NCI-H69 (cell line): ENCODE results near the gene ZNF44.
A peak's percentile ranks its signal among the peaks of the same experiment; 100 is the strongest.

Experiments
- DNase-seq: peaks from one replicate; lab custom pipeline; 2025; lab: John Stamatoyannopoulos, UW

Gene ZNF44

GRCh38 chr19:12261554-12261953, 33.1 kb downstream of the ZNF44 start:
- no peak for DNase-seq

DNA sequence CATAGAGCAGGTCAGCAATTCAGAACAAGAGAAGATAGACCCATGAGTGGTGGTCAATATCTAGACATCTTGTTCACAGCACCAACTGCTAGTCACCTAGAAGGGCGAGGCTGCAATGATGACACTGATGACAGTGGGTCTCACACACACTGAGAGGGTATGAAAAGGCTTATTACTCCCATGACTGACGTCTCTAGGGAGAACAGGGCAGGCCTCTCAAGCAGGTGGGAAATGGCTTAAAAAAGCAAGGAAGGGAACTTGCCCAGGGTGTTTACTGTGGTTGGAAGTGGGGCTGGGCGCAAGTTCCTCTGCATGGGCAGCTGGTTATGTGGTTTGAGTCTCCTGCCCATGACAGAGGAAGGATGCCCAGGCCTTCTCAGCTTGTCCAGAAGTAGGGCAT, 33.8 kb downstream of the ZNF44 start:
- DNase-seq: no peak

GRCh38 chr19:12260236-12260635, 34.4 kb downstream of the ZNF44 start:
- DNase-seq: no peak

DNA sequence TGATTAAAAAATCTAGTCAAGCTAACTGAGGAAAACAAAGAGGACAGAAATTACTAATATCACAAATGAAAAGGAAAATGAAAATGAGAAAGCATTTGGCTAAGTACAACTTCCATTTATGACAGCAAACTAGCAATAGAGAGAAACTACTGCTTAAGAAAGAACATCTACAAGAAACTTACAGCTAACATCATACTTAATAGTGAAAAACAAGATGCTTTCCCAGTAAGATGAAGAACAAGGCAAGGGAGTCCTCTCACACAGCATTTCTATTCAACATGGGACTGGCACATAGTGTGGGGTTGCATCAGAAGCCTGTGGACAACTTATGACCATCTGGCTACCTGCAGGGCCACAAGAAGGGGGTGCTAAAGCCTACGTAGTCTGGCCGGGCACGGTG, 39.3 kb downstream of the ZNF44 start:
- DNase-seq: no peak

DNA sequence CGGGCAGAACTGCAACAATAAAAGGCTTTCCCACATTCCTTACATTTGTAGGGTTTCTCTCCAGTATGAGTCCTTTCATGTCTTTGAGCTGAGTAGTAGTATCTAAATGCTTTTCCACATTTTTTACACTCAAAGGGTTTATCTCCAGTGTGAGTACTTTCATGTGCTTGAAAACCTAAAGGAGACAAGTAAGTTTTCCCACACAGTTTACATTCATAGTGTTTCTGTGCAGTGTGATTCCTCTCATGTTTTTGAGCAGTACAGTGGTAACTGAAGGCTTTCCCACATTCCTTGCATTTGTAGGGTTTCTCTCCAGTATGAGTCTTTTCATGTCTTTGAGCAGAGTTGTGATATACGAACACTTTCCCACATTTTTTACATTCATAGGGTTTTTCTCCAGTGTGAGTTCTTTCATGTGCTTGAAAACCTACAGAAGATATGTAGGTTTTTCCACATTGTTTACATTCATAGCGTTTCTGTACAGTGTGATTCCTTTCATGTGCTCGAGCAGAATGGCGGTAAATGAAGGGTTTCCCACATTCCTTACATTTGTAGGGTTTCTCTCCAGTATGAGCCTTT, 47.0 kb downstream of the ZNF44 start:
- DNase-seq: no peak

GRCh38 chr19:12244370-12244769, 50.3 kb downstream of the ZNF44 start:
- peak; percentile 12 for DNase-seq

GRCh38 chr19:12237143-12237839, 57.4 kb downstream of the ZNF44 start:
- no peak for DNase-seq

- DNase-seq: no peak
These were observed 61.7 kb downstream of the ZNF44 start for GRCh38 chr19:12232961-12233360.

- DNase-seq: no peak
These were observed 63.6 kb downstream of the ZNF44 start for GRCh38 chr19:12230751-12231733.

DNA sequence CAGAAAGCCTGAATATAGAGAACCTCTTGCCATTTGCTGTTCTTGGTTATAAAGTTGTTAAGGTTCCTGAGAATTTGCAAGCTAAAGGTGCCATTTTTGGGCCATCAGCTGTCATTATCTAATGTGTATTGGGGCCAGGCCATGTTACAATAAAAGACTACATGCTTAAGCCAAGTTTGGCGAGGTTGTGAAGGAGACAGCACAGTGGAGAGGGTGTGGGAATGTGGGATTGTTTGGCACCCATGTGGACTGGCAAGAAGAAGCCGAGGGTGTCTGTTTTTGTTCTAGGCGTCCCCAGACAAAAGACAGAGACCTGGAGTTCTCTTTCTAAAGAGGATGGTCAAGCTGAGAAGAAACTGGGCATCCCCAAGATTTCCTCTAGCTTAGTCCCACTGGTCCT, 64.7 kb downstream of the ZNF44 start:
- DNase-seq: no peak

- DNase-seq: no peak
These were observed 70.0 kb downstream of the ZNF44 start for GRCh38 chr19:12224676-12225075.

DNA sequence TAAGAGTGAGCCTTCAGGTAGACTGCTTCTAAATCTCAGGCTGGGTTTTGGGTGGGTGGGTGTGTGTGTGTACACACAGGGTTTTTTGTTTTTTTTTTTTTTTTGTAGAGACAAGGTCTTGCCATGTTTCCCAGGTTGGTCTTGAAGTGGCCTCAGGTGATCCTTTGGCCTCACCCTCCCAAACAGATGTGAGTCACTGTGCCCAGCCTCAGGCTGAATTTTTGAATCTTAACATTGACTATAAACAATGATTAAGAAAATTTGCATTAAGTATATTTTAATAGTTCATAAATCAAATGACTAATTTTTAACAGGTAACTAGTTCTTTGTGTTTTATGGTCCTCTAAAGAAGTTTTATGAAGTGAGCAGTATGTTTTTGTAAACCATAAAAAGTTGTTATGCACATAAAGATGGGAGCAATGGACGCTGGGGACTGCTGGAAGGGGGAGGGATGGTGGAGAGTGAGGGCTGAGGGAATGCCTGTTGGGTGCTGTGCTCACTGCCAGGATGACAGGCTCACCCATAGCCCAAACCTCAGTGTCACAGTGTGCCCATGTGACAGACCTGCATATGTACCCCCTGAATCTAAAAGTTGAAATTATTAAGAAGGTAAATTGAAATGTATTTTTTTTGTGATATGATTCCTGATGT, 71.6 kb downstream of the ZNF44 start:
- no peak for DNase-seq
